Right lobe of liver (tissue), 6 donors: Measurements from ENCODE around the gene TNFRSF8. TPM values are rescaled to one million over a fixed set of nuclear protein-coding genes. Genes with fewer than 3 reads are reported as not detected.

Experiments
- ATAC-seq, 4 donors: fragments of 200-7000 bp; cut with Tn5 transposase; one replicate each; pipeline ENCODE4 v1.9.1; 2020; ENCODE audit warnings: mild to moderate bottlenecking in 4 of 4, moderate library complexity in 4 of 4
- DNase-seq, 3 donors: peaks; one replicate each; pipeline ENCODE4 v3.0.0-alpha.2; 2020
- H3K27ac ChIP-seq, 3 donors: fragments of 200-600 bp; one replicate each; pipeline ENCODE4 v1.8.0; 2022
- H3K27me3 ChIP-seq, 2 donors: fragments of 200-600 bp; one replicate each; pipeline ENCODE4 v1.8.0; 2022
- H3K36me3 ChIP-seq, 4 donors: fragments of 200-600 bp; sonication (generic) in 1 of 4; one replicate each; pipeline versions ENCODE4 v1.5.1 to v1.8.0; 2017 to 2022; ENCODE audit warnings: control low read depth in 1 of 4
- H3K4me1 ChIP-seq, 4 donors: fragments of 200-600 bp; sonication (generic) in 1 of 4; one replicate each; pipeline versions ENCODE4 v1.5.1 to v1.8.0; 2017 to 2022; ENCODE audit warnings: control low read depth in 1 of 4
- H3K4me3 ChIP-seq, 3 donors: fragments of 200-600 bp; one replicate each; pipeline ENCODE4 v1.8.0; 2022
- H3K9me3 ChIP-seq, 4 donors: fragments of 200-600 bp; sonication (generic) in 1 of 4; one replicate each; pipeline versions ENCODE4 v1.5.1 to v1.8.0; 2017 to 2022; ENCODE audit warnings: control low read depth in 1 of 4
- POLR2A ChIP-seq: fragments of 450-650 bp; IDR thresholded peaks from one replicate; pipeline ENCODE4 v1.6.1; 2017; ENCODE audit warnings: antibody characterized with exemption, mild to moderate bottlenecking
- WGBS: methylation state at CpG from one replicate; pipeline ENCODE4 v1.1.6; 2018; ENCODE audit warnings: low coverage, low lambda C conversion rate; ENCODE audit not compliant: insufficient coverage; ENCODE audit errors: missing lambda C conversion rate; 5-methylcytosine and 5-hydroxymethylcytosine counted together
- intact Hi-C, 2 donors: fragments of 100-400 bp; cut with DNase I; formaldehyde crosslinking; loops; one replicate each; pipeline versions ENCODE4 v1.11.2 to v1.14.1; 2022
- total RNA-seq, 6 experiments: library from RNA; depleted of rRNA in 2 of 6; stranded (reverse); fragments of >200 nt in 2 of 6; fragmentation: NEBNext Ultra II Directional in 3 of 6; extraction: Animal tissue kit (Norgen Biotek cat#: 25700) in 3 of 6; gene quantifications; one replicate each; pipeline versions ENCODE4 v1.1.0 to v1.2.4, GENCODE V29; 2016 to 2023
- TF ChIP-seq, protein P1 (sequence below), 4 donors: fragments of 200-600 bp in 3 of 4; fragments of 450-650 bp in 1 of 4; IDR thresholded peaks; one replicate each; pipeline versions ENCODE4 v1.5.1 to v1.8.0; 2016 to 2022; ENCODE audit warnings: antibody characterized with exemption in 4 of 4, mild to moderate bottlenecking in 2 of 4
- donor health status: DM: no; HTN: yes; CAD: no.
- donor health status: DM: no; HTN: no; CAD: no.
- donor health status: DM: no; HTN: no; CAD: no.
- donor health status: DM: no; HTN: yes; CAD: no.
- donor health status: DM: no; HTN: yes; CAD: no.

The TNFRSF8 gene
- total RNA-seq, 6 experiments from 2014 or later: 0.12 to 0.29 (median 0.19) TPM; not detected in 1

DNA sequence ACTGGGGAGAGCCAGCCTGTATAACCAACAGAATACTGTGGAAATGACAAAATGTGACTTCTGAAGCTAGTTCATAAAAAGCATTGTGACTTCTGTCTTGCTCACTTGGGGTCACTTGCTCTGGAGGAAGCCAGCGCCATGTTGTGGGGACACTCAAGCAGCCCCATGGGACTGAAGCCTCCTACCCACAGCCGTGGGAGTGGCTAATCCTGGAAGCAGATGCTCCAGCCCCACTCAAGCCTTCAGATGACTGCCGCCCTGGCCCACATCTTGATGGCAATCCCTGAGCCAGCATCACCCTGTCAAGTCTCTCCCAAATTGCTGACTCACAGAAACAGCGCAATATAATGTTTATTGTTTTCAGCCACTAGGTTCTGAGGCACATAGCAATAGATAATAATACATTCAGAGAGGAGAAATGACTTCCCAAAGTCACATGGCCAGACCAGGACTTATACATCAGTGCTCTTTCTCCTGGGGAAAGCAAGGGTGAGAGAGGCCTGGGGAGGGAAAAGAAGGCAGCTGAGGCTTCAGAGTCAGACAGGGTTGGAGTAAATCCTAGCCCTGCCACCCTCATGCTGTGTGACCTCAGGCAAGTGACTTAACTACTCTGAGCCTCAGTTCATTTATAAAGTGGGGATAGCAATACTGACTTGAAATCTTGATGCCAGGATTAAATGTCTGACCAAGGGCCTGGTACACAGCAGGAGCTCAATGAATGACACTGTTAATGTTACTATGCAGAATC, 5.0 kb upstream of the TNFRSF8 start:
- H3K36me3 ChIP-seq: no peaks in the 10 kb centered on the region
- intact Hi-C loops: no loop called here
- WGBS: 100% methylated on average over 1 of the region's 4 CpGs
- no peak for DNase-seq
- no peaks in the 10 kb centered on the region for H3K9me3 ChIP-seq
- TF ChIP-seq, protein P1, sequence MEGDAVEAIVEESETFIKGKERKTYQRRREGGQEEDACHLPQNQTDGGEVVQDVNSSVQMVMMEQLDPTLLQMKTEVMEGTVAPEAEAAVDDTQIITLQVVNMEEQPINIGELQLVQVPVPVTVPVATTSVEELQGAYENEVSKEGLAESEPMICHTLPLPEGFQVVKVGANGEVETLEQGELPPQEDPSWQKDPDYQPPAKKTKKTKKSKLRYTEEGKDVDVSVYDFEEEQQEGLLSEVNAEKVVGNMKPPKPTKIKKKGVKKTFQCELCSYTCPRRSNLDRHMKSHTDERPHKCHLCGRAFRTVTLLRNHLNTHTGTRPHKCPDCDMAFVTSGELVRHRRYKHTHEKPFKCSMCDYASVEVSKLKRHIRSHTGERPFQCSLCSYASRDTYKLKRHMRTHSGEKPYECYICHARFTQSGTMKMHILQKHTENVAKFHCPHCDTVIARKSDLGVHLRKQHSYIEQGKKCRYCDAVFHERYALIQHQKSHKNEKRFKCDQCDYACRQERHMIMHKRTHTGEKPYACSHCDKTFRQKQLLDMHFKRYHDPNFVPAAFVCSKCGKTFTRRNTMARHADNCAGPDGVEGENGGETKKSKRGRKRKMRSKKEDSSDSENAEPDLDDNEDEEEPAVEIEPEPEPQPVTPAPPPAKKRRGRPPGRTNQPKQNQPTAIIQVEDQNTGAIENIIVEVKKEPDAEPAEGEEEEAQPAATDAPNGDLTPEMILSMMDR (IDR thresholded peaks at IDR 0.05): no peak
- no peak for TF ChIP-seq POLR2A
- H3K4me3 ChIP-seq: no peak overlapping the region
- no peak for ATAC-seq
- H3K27me3 ChIP-seq: no peaks in the 10 kb centered on the region
- no peak overlapping the region for H3K27ac ChIP-seq
- no peaks in the 10 kb centered on the region for H3K4me1 ChIP-seq

DNA sequence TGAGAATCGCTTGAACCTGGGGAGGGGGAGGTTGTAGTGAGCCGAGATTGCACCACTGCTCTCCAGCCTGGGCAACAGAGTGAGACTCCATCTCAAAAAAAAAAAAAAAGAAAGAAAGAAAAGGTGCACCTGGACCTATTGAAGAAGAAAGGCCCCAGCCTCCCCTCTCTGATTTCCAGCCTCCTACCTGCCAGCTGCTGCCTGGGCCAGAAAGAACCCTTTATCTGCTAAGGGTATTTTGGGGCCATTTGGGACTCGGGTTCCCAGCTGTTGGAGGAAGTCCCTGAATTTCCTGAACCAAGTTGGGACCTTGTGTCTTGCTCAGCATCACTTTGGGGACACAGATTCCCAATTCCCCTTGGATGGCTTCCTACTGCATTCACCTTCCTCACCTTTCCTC, 3.9 kb upstream of the TNFRSF8 start:
- intact Hi-C loops: no loop called here
- 83% methylated on average over 2 of the region's 3 CpGs for WGBS
- H3K36me3 ChIP-seq: no peaks in the 10 kb centered on the region
- DNase-seq (no peak), ATAC-seq (no peak)
- H3K27ac ChIP-seq: no peak overlapping the region
- H3K4me3 ChIP-seq: no peak overlapping the region
- TF ChIP-seq, protein P1 (IDR thresholded peaks at IDR 0.05): no peak
- TF ChIP-seq POLR2A: no peak
- no peaks in the 10 kb centered on the region for H3K4me1 ChIP-seq
- H3K27me3 ChIP-seq: peaks cover 0 to 9% of the 10 kb centered on the region in 2 donors
- H3K9me3 ChIP-seq: no peaks in the 10 kb centered on the region

DNA sequence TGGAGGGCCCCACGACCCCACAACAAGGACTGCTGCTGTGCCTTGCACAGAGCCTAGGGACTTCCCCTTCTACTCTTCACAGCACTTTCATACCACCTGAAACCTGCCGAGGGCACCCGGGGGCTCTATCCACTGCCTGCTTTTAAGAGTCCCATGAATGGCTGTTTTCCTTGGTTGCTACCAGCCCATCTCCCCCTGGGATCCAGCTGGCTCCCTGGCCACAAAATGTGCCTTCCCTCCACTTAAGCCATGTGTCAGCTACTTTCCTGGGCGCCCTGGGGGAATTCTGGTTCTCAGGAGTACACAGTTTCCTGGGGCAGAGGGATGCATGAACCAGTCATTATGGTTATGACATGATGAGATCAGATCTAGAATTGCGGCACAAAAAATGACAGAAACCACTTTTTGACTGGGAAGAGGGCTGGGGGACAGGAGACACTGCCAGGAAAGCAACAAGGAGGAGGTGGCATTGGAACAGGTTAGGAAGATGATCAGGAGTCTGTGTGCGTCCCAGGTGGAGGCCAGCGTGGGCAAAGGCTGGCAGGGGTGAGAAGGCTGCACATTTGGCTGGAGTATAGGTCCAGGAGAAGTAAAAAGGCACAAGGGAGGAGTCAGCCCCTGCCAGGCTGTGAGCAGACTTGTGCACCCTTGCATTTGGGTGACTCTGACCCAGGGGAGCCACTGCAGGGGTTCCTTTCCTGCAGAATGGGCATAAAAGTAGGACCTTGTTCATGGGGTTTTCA, 3.2 kb upstream of the TNFRSF8 start:
- ATAC-seq (no peak), DNase-seq (no peak)
- no peak overlapping the region for H3K4me3 ChIP-seq
- intact Hi-C loops: no loop called here
- 59% methylated on average over 6 of the region's 7 CpGs for WGBS
- H3K27ac ChIP-seq: no peak overlapping the region
- no peak for TF ChIP-seq POLR2A
- TF ChIP-seq, protein P1 (IDR thresholded peaks at IDR 0.05): no peak
- no peaks in the 10 kb centered on the region for H3K36me3 ChIP-seq
- H3K27me3 ChIP-seq: peaks cover 0 to 15% of the 10 kb centered on the region in 2 donors
- H3K9me3 ChIP-seq: no peaks in the 10 kb centered on the region
- H3K4me1 ChIP-seq: no peaks in the 10 kb centered on the region

DNA sequence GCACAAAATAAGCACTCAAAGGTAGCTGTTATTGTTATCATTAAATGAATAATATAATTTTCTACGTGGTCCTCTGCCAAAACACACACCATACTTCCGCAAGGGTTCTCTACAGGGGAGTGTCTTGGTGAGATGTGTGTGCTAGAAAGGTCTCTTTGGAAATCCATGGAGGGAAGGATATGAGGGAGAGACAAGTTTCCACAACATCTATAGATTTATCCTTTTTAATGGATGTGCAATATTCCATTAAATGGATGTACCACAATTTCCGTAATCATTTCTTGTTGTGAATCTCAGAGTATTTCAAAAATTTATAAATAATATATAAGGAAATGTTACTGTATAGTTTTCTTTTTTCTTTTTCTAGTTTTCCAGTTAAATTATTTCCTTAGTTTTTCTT, 2.6 kb upstream of the TNFRSF8 start:
- Histone ChIP-seq H3K4me1 (no peaks in the 10 kb centered on the region), H3K4me3 (no peak overlapping the region), H3K27ac (no peak overlapping the region), H3K9me3 (no peaks in the 10 kb centered on the region), H3K36me3 (no peaks in the 10 kb centered on the region), H3K27me3 (peaks cover 0 to 15% of the 10 kb centered on the region in 2 donors)
- no peak for TF ChIP-seq POLR2A
- TF ChIP-seq, protein P1 (IDR thresholded peaks at IDR 0.05): no peak
- WGBS: 75% methylated on average over 3 of the region's 3 CpGs
- intact Hi-C loops: no loop called here
- ATAC-seq: no peak
- no peak for DNase-seq
